C4-2B (cell line): ENCODE data around the gene SCUBE1.

Experiments used
- H3K27ac ChIP-seq: fragments of 450-650 bp; 2 replicates; pipeline ENCODE4 v1.5.1; 2017
- CTCF ChIP-seq: fragments of 450-650 bp; conservative IDR thresholded peaks from 2 replicates; pipeline ENCODE4 v1.5.1; 2017; ENCODE audit warnings: mild to moderate bottlenecking
- ZFX ChIP-seq: fragments of 450-650 bp; IDR thresholded peaks from 2 replicates; pipeline ENCODE4 v1.6.1; 2017

SCUBE1 gene

GRCh38 chr22:43263645-43264514 is 79.3 kb downstream of the SCUBE1 start:
- no peak overlapping the region for H3K27ac ChIP-seq
- TF ChIP-seq ZFX, result no peak
- no peak for TF ChIP-seq CTCF

- TF ChIP-seq ZFX (no peak), CTCF (no peak)
- H3K27ac ChIP-seq, result no peak overlapping the region
These were observed 80.1 kb downstream of the SCUBE1 start for GRCh38 chr22:43262990-43263644.

GRCh38 chr22:43260331-43261231 is 82.6 kb downstream of the SCUBE1 start:
- TF ChIP-seq ZFX (no peak), CTCF (no peak)
- H3K27ac ChIP-seq, result no peak overlapping the region

- TF ChIP-seq CTCF, result no peak
- no peak for TF ChIP-seq ZFX
These were observed 85.2 kb downstream of the SCUBE1 start for GRCh38 chr22:43257961-43258360.

GRCh38 chr22:43257549-43257948 is 85.6 kb downstream of the SCUBE1 start:
- no peak for TF ChIP-seq ZFX
- TF ChIP-seq CTCF, result no peak
- H3K27ac ChIP-seq, result no peak overlapping the region

More at GRCh38 chr22:43257961-43258360, 85.2 kb downstream of the SCUBE1 start:
- H3K27ac ChIP-seq, result no peak overlapping the region

- no peak overlapping the region for H3K27ac ChIP-seq
- TF ChIP-seq CTCF (no peak), ZFX (no peak)
These were observed 86.1 kb downstream of the SCUBE1 start for GRCh38 chr22:43256976-43257545.
